AG09319 (cell line): ENCODE measurements around the gene APBB2.
A peak's percentile ranks its signal among the peaks of the same experiment; 100 is the strongest.

Experiments
- DNase-seq: peaks from one replicate; pipeline ENCODE4 v3.0.0-alpha.2; 2010; ENCODE audit warnings: low read depth; ENCODE audit errors: extremely low read depth
- CTCF ChIP-seq: IDR thresholded peaks from 2 replicates; pipeline ENCODE4 v1.5.1; 2011; ENCODE audit warnings: low read depth, mild to moderate bottlenecking, inconsistent platforms, low read length, moderate library complexity

APBB2 gene

DNA sequence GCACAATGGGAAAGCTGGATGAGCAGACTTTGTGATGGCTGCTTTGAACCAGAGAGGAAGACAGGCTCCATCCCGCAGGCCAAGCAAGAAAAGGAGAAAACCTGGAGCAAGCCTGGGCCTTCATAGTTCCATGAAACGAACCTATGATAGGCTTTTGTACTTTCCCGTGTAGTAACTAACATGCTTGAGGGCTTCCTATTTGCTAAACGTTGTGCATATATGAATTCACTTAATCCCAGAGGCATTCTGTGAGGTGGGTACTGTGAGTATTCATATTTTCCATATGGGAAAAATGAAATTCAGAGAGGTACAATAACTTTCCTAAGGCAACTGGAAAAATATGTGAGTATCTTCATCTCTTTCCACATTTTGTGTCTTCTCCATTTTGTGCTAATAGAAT lies 13.6 kb upstream of the APBB2 start:
- DNase-seq: no peak
- TF ChIP-seq CTCF: no peak

GRCh38 chr4:41221850-41222645 lies 7.7 kb upstream of the APBB2 start:
- TF ChIP-seq CTCF: no peak
- no peak for DNase-seq

- DNase-seq: no peak
- no peak for TF ChIP-seq CTCF
Measured at GRCh38 chr4:41219421-41219950, 5.1 kb upstream of the APBB2 start.

DNA sequence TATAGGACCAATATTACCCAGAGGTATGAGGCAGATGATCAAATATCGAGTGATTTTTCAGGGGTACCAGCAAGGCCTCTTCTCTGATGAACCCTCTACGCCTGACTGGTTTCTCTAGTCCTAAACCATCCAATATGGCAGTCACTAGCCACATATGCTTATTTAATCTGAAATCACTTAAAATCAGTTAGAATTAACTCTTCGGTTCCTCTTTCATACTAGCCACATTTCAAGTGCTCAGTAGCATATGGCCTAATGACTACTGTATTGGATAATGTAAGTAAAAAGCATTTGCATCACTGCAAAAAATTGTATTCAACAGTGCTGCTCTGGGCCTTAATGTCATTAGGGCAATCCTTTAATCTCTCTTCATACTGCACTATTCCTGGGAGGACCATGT lies 4.4 kb upstream of the APBB2 start:
- no peak for TF ChIP-seq CTCF
- no peak for DNase-seq

DNA sequence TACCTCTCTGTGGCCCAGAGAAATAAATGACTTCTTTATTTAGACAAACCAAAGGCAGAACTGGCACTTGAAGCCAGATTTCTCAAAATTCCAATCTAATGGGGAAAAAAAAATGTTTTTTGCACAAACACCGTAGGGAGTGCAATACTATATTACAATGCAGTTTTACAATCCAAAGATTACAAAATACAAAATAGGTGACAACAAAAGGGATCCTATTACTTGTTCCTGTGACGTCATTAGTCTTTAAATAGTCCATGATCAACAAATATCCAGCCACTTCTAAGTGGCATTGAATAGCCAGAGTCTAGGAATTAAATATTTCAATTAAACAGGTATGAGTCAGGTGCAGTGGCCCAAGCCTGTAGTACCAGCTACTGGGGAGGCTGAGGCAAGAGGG lies 3.0 kb upstream of the APBB2 start:
- TF ChIP-seq CTCF: no peak
- no peak for DNase-seq

DNA sequence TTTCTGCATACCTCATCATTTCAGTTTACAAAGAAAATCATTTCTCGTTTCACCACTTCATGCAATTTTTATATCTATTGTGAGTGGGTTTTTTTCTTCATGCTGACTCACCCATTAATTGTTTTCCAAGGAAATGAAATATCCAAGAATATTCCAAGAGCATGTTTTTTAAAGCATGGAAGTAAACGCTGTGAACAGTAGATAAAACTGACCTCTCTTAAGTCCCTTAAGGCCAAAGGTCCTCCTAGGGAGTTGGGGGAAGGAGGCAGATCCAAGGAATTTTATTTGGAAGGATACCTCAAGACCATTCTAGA lies 2.6 kb upstream of the APBB2 start:
- no peak for TF ChIP-seq CTCF
- DNase-seq: no peak

GRCh38 chr4:41216294-41217019 lies 2.1 kb upstream of the APBB2 start:
- peak; percentile 35 for TF ChIP-seq CTCF
- DNase-seq: no peak
